Peyer's patch (tissue), 4 donors: ENCODE data around the gene MPPE1.
"Not testable (repeated sequence)": the region's sequence is repeated elsewhere in the genome, so short reads cannot be mapped to it uniquely, and the experiment has no call there.

Experiments
- CTCF ChIP-seq, 6 experiments: fragments of 450-650 bp in 4 of 6; fragments of 200-600 bp in 2 of 6; sonication (generic) in 1 of 6; IDR thresholded peaks; one replicate each; pipeline ENCODE4 v1.5.1; 2017 to 2019; ENCODE audit warnings: antibody characterized with exemption in 6 of 6, mild to moderate bottlenecking in 3 of 6, moderate library complexity in 1 of 6
- POLR2A ChIP-seq, 2 donors: fragments of 450-650 bp; IDR thresholded peaks; one replicate each; pipeline ENCODE4 v1.5.1; 2017; ENCODE audit warnings: antibody characterized with exemption in 2 of 2, mild to moderate bottlenecking in 2 of 2, moderate library complexity in 2 of 2

- TF ChIP-seq CTCF, POLR2A (IDR thresholded peaks at IDR 0.05): not testable (repeated sequence)
Measured at GRCh38 chr18:11919522-11919921, 11.4 kb upstream of the MPPE1 start.
